Embryonic facial prominence (tissue), 1 donor: ENCODE measurements around the gene PDLIM7.

ENCODE experiments used
- DNase-seq: peaks from one replicate; pipeline ENCODE4 v3.0.0-alpha.2; 2016; ENCODE audit errors: extremely low spot score

PDLIM7 gene

DNA sequence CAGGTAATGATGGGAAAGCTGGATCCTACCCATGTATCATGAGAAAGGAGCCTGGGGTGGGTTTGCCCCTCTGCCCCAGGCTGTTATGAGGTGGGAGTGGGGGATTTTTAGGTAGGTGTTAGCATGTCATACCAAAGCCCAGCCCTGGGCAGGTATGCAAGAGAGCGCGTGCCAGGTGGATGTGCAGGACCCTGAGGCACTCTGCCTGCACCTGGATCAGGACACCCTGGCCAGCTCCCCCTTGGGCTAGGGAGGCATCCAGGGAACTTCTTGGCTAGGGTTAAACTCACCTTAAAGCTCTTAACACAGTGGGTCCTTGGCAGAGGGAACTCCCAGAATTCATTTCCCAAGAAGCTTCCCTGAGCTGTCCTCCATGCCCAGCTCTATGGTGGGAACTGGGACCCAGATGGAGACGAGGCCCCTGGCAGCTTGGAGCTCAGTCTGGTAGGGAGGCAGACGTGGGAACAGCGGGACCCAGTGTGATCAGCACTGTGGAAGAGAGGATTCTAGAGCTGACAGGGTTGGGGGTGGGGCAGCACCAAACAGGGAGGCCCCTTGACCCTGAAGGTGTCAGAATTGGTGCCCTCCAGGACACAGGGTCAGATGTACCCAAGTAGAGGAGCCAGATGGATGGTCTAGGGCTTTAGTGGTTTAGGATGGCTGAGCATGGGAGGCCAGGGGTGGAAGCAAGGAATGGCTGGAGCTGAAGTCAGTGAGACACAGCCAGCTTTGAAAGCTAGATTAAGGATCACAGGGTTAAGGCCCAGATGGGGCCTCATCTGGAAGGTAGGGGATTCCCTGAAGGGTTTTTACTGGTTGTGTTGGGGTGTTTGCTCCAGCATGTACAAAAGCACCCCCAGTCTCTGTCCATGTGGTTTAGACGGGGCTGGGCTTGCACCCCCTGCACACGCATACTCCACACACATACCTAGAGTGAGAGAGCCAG lies 53.0 kb downstream of the PDLIM7 start:
- no peak for DNase-seq

DNA sequence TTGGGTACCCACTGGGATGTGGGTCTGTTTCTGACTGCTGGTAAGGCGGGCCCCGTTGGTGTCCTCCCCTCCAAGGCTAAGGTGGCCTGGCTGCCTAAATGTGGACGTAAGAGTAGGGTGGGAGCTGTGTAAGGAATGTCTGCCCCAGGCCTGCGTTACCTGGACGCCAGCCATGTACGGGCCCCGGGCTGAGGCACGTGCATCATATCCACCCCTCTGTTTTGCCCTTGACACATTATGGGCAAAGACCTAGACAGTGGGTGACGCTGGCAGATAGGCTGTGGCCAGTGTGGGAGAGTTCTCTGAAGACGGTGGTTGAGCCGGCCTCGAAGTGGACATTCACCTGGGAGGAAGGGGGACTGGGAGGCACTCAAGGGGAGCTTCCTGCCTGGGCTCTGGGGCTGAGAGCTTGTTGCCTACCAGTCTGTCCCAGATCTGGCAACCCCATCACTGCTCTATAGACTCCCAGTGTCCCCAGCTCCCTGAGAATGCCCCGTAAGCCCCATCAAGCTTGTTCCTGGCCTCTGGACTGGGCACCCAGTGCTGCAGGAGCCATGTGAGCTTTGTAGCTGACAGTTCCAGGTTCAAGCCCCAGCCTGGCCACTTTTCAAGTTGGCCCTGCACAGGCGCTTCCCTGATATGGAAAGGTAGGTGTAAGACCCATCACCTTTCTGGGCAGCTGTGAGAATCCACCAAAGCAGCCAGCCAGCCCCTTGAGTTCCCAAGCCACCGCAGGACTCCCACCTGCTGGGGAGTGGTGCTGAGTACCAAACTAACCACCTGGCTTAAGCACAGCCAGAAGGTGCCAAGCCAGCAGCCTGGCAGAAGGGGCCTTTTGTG lies 54.0 kb downstream of the PDLIM7 start:
- no peak for DNase-seq

DNA sequence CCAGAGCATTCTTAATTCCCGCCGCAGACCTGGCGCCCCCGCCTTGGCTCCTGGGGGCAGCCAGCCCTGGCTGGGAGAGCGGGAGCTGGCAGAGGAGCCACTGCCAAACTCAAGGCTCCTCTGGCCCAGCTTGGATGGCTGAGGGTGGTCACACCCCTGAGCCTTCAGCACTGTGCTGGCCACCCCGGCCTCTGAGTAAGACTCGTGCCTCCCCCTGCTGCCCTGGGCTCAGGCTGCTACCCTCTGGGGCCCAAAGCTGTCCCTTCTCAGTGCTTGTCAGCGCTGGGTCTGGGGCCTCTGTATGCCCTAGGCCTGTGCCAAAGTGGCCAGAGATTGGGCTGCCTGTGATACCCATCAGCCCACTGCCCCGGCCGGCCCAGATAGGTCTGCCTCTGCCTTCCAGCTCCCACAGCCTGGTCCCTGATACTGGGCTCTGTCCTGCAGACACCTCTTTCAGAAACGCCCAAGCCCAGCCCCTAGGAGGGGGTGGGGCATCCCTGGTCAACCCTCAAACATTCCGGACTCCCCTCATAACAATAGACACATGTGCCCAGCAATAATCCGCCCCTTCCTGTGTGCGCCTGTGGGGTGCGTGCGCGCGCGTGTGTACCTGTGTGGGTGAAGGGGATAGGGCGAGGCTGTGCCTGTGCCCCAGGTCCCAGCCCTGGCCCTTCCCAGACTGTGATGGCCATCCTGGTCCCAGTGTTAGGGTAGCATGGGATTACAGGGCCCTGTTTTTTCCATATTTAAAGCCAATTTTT lies 55.2 kb downstream of the PDLIM7 start:
- no peak for DNase-seq

DNA sequence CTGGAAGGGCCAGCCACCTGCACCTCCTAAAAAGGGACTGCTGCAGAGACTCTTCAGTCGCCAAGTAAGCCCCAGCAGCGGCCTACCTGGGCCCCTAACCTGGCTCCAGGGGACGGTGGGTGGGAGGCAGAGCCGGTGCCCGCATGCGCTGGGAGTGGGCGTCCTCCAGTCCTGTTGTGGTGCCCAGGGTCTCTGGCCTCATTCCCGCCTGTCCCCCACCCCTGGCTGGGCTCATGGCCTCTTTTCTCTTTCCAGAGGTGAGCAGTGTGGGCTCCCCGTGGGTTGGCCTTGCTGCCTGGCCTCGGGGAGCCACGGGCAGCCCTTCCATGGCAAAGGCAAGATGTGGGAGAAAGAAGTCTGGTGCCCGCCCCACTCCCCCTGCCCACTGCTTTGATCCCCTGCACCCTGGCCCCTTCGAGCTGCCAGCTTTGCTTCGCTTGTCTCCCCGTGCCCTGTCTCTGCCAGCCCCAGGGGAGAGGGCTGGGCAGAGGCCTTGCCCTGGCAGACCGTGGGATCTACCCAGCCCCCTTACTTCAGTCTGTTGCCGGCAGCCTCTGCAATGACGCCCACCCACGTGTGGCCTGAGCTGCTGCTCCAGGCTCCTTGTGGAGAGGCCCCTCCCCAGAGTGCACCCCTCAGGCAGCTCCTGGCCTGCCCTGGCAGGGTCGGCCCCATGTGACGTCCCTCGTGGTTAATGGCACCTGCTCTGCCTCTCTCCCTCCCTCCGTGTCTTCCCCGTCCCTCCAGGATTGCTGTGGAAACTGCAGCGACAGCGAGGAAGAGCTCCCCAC lies 56.2 kb downstream of the PDLIM7 start:
- no peak for DNase-seq

DNA sequence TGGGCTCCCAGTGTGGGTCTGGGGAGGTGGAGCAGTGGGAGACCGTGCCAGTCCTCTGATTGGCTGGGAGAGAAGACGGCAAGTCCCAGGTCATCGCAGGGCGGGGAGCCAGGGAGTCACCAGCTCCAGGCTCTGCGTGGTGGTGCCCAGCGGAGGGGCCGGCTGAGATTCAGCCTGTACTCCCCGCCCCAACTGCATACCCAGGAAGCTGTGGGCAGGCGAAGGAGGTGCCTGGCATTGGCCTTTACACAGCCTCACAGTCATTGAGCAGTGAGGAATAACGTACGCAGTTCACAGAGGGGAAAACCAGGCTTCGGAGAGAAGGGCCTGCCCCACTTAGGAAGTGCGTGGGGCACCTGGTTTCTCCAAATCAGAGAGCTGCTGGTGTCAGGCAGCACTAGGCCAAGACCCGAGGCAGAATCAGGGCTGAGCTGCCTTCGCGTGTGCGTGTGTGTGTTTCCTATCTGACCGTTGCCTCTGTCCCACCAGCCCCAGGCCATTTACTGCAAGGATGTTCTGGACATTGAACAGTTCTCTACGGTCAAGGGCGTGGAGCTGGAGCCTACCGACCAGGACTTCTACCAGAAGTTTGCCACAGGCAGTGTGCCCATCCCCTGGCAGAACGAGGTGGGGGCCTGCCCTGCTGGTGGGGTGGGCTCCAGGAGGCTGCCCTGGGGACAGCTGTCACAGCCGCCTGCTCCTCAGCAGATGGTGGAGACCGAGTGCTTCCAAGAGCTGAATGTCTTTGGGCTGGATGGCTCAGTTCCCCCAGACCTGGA lies 57.0 kb downstream of the PDLIM7 start:
- no peak for DNase-seq

DNA sequence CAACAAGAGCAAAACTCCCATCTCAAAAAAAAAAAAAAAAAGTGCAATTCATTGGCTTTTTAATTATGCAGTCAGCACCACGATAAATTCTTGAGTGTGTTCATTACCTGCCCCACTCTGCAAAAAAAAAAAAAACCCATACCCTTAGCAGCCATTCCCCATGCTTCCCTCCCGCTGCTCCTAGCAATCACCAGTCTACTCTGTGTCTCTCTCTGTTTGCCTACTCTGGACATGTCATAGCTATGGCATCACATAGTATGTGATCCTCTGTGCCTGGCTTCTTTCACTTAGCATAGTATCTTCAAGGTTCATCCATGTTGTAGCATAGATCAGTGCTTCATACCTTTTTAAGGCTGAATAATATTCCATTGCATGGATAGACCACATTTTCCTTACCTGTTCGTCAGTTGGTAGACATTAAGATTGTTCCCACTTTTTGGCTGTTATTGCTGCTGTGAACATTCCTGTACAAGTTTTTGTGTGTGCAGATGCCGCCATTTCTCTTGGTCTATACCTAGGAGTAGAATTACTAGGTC lies 57.8 kb downstream of the PDLIM7 start:
- DNase-seq = no peak

DNA sequence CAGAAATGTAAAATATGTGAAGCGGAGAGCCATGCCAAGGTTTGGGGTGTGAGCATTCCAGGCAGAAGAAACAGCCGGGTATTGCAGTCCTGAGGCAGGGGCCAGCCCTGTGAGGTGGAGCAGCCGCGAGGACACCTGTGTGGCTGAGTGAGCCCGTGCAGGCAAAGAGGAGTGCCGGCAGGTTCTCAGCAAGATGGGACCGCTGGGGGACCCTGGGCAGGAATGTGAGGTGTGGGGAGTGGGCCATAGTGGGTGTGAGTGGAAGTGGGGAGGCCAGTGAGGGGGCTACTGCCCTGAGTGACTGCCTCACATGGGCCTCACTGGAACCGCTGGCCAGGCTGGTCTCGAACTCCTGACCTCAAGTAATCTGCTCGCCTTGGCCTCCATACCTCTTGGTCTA lies 58.9 kb downstream of the PDLIM7 start:
- no peak for DNase-seq

DNA sequence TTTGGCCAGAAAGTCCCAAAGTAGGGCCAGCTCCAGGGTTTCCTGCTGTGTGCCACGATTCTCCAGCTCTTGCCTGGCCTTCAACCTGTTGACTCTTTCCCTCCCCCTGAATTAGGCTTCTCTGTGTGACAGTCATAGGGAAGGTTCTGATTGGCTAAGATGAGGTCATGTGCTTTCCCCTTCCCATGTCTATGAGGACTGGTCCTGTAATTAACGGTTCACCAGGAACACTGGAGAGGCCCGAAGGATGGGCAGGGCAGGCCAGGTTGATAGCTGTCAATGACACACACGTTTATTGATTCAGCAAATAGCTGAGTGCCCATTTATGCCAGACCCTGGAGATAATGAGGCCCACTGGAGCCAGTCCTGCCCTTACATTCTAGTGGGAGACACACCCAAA lies 59.8 kb downstream of the PDLIM7 start:
- no peak for DNase-seq

DNA sequence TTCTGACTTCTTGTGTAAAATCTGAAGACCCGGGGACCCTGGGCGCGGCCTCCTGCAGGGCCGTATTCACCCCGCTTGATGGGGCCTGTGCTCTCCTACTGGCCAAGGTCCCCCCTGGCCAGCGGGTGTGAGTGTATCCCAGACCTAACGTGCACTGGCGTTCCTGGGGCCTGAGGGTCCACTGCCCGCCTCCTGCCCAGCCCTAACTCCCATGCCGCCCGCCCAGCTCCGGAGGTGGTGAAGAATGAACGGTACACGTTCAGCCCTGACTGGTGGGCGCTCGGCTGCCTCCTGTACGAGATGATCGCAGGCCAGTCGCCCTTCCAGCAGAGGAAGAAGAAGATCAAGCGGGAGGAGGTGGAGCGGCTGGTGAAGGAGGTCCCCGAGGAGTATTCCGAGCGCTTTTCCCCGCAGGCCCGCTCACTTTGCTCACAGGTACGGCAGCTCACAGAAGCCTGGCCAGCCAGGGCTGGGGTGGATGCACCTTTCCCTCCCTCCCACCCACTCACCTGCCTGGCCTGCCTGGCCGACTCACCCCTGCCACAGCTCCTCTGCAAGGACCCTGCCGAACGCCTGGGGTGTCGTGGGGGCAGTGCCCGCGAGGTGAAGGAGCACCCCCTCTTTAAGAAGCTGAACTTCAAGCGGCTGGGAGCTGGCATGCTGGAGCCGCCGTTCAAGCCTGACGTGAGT lies 61.4 kb downstream of the PDLIM7 start:
- no peak for DNase-seq

DNA sequence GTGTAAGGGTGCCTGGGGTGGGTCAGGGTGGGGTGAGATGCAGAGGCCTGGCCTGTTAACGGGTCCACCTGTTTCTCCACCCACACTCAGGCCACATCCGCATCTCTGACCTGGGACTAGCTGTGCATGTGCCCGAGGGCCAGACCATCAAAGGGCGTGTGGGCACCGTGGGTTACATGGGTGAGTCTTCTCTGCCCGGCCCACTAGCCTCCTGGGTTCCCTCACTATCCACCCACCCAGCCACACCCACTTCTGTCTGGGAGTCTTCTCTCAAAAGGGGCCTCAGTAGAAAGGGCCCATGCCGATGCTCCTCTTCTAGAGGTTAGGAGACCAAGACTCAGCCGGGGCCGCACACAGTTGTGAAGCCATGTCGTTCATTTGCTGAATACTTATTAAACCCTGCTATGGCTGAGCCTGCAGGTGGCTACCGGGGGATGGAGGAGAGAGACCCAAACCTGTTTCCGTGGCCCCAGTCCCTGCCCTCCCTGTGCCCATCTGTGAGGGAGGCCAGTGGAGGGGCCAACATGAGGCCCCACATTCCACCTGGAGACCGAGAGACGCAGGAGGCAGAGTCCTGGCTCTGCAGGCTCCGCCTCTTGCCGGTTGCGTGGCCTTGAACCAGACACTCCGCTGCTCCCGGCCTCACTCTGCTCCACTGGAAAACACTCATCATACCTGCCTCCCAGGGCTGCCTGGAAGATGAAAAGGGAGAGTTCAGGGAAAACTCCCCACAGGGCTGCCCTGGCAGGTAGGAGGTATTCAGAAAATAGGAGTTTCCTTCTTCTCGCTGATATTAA lies 62.3 kb downstream of the PDLIM7 start:
- no peak for DNase-seq

DNA sequence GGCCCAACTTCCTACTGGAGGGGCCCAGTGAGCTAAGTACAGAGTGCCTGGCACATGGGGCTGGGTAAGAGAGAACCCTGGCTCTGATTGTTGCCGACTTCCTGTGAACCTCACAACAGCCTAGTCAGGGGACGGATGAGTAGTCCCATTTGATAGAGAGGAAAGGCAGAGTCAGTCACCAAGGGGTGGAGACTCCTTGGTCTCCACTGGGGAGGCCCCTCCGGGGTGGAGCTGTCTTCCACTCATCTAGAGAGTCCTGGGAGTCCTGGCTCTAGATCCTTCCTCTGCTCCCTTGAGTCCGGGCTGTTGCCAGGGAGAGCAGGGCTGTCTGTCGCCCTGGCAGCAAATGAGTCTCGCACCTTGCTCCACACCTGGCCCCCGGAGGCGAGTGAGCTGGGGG lies 63.0 kb downstream of the PDLIM7 start:
- no peak for DNase-seq

DNA sequence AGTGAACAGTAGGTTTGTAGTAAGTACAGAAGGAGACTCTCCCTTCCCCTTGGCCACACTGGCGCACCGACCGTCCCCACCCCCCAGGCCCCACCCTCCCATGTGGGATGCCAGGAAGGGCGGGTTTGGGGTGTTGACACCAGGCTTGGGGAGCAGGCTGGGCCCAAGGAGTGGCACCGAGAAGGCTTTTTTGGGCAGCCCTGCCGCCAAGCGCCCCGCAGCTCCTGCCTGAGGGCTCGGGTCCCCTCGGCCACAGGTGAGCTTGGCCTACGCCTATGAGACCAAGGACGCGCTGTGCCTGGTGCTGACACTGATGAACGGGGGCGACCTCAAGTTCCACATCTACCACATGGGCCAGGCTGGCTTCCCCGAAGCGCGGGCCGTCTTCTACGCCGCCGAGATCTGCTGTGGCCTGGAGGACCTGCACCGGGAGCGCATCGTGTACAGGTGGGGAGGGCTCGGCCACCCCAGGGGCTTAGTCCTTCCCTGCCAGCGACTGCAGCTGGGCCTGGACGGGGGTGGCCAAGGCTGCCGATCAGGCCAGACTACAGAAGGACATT lies 63.7 kb downstream of the PDLIM7 start:
- no peak for DNase-seq
